ENCODE measurements around the gene SH3PXD2B.
"Not testable (repeated sequence)": the region's sequence is repeated elsewhere in the genome, so short reads cannot be mapped to it uniquely, and the experiment has no call there.

The SH3PXD2B gene

GRCh38 chr5:172410160-172410559, 44.2 kb downstream of the SH3PXD2B start:
- TF ChIP-seq, protein P1, sequence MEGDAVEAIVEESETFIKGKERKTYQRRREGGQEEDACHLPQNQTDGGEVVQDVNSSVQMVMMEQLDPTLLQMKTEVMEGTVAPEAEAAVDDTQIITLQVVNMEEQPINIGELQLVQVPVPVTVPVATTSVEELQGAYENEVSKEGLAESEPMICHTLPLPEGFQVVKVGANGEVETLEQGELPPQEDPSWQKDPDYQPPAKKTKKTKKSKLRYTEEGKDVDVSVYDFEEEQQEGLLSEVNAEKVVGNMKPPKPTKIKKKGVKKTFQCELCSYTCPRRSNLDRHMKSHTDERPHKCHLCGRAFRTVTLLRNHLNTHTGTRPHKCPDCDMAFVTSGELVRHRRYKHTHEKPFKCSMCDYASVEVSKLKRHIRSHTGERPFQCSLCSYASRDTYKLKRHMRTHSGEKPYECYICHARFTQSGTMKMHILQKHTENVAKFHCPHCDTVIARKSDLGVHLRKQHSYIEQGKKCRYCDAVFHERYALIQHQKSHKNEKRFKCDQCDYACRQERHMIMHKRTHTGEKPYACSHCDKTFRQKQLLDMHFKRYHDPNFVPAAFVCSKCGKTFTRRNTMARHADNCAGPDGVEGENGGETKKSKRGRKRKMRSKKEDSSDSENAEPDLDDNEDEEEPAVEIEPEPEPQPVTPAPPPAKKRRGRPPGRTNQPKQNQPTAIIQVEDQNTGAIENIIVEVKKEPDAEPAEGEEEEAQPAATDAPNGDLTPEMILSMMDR (IDR thresholded peaks at IDR 0.05; ENCODE audit: low read depth, low read length, poor library complexity, severe bottlenecking), result no peak
- TF ChIP-seq EZH2phosphoT487 (IDR thresholded peaks at IDR 0.05; ENCODE audit: borderline replicate concordance, low read length), result no peak
- H3K4me3 ChIP-seq (ENCODE audit: low read length), result no peak overlapping the region
- H3K79me2 ChIP-seq (ENCODE audit: control insufficient read depth, low read length), result no peaks in the 10 kb centered on the region
- H3K4me2 ChIP-seq (ENCODE audit: low read length), result no peak overlapping the region
- no peaks in the 10 kb centered on the region for H3K9me3 ChIP-seq (ENCODE audit: control insufficient read depth, insufficient read depth, low read length)
- H3K9me2 ChIP-seq (replicated peaks; ENCODE audit: control insufficient read depth, low read length), result no peaks in the 10 kb centered on the region
- no peak overlapping the region for H3K27ac ChIP-seq (ENCODE audit: low read depth, low read length)
- H3K4me1 ChIP-seq (ENCODE audit: control insufficient read depth, low read length), result 0 out of 2 replicates have a peak, but pooled peaks cover 2% of the 10 kb centered on the region
- no peaks in the 10 kb centered on the region for H4K20me1 ChIP-seq (ENCODE audit: control insufficient read depth, insufficient read depth, low read depth, low read length)
- no peaks in the 10 kb centered on the region for H3K36me3 ChIP-seq (ENCODE audit: control insufficient read depth, low read length)
- H3F3A ChIP-seq (ENCODE audit: control insufficient read depth, insufficient read depth), result no peaks in the 10 kb centered on the region
- H3K27me3 ChIP-seq (ENCODE audit: control insufficient read depth, low read length), result peaks cover 6% of the 10 kb centered on the region; the same call in 1 of the 2 replicates

GRCh38 chr5:172409477-172409876, 44.8 kb downstream of the SH3PXD2B start:
- H3K27ac ChIP-seq (ENCODE audit: low read depth, low read length); H3K36me3 ChIP-seq (ENCODE audit: control insufficient read depth, low read length); H3K9me2 ChIP-seq (replicated peaks; ENCODE audit: control insufficient read depth, low read length); H3F3A ChIP-seq (ENCODE audit: control insufficient read depth, insufficient read depth); H3K4me1 ChIP-seq (ENCODE audit: control insufficient read depth, low read length); H3K27me3 ChIP-seq (ENCODE audit: control insufficient read depth, low read length); H3K4me3 ChIP-seq (ENCODE audit: low read length); H3K4me2 ChIP-seq (ENCODE audit: low read length); H3K9me3 ChIP-seq (ENCODE audit: control insufficient read depth, insufficient read depth, low read length); H3K79me2 ChIP-seq (ENCODE audit: control insufficient read depth, low read length); H4K20me1 ChIP-seq (ENCODE audit: control insufficient read depth, insufficient read depth, low read depth, low read length): not testable (repeated sequence)

DNA sequence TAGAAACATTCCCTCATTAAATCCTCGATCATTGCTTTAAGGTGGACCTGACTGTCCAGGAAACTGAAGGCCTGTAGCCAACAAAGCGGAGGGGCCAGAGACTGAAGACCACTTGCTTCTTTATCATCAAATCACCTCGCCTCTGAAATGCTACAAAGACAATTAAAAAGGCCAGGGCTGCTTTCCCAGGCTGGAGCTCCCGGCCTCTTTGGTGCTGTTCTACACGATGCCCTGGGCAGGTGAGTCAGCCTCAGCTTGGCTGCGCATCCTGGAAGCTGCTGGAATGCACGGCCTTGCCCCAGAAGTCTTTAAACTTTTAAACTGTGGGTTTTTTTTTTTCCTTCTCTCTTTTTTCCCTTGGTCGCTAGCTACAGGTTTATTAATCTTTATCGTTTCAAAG, 46.5 kb downstream of the SH3PXD2B start:
- Histone ChIP-seq H3K79me2 (ENCODE audit: control insufficient read depth, low read length) (no peaks in the 10 kb centered on the region), H3K36me3 (ENCODE audit: control insufficient read depth, low read length) (no peaks in the 10 kb centered on the region), H3K27me3 (ENCODE audit: control insufficient read depth, low read length) (peaks cover 6% of the 10 kb centered on the region; the same call in 1 of the 2 replicates), H3K4me2 (ENCODE audit: low read length) (no peak overlapping the region), H3K4me1 (ENCODE audit: control insufficient read depth, low read length) (no peaks in the 10 kb centered on the region), H3K9me3 (ENCODE audit: control insufficient read depth, insufficient read depth, low read length) (no peaks in the 10 kb centered on the region), H4K20me1 (ENCODE audit: control insufficient read depth, insufficient read depth, low read depth, low read length) (no peaks in the 10 kb centered on the region), H3K4me3 (ENCODE audit: low read length) (no peak overlapping the region), H3K9me2 (replicated peaks; ENCODE audit: control insufficient read depth, low read length) (no peaks in the 10 kb centered on the region), H3F3A (ENCODE audit: control insufficient read depth, insufficient read depth) (no peaks in the 10 kb centered on the region), H3K27ac (ENCODE audit: low read depth, low read length) (no peak overlapping the region)
- TF ChIP-seq, protein P1 (IDR thresholded peaks at IDR 0.05; ENCODE audit: low read depth, low read length, poor library complexity, severe bottlenecking), result no peak
- TF ChIP-seq EZH2phosphoT487 (IDR thresholded peaks at IDR 0.05; ENCODE audit: borderline replicate concordance, low read length), result no peak

- H3F3A ChIP-seq (ENCODE audit: control insufficient read depth, insufficient read depth), result no peaks in the 10 kb centered on the region
- no peaks in the 10 kb centered on the region for H3K9me3 ChIP-seq (ENCODE audit: control insufficient read depth, insufficient read depth, low read length)
- H3K4me2 ChIP-seq (ENCODE audit: low read length), result no peak overlapping the region
- H3K79me2 ChIP-seq (ENCODE audit: control insufficient read depth, low read length), result no peaks in the 10 kb centered on the region
- H4K20me1 ChIP-seq (ENCODE audit: control insufficient read depth, insufficient read depth, low read depth, low read length), result no peaks in the 10 kb centered on the region
- H3K36me3 ChIP-seq (ENCODE audit: control insufficient read depth, low read length), result no peaks in the 10 kb centered on the region
- no peak overlapping the region for H3K4me3 ChIP-seq (ENCODE audit: low read length)
- no peak for TF ChIP-seq EZH2phosphoT487 (IDR thresholded peaks at IDR 0.05; ENCODE audit: borderline replicate concordance, low read length)
- TF ChIP-seq, protein P1 (IDR thresholded peaks at IDR 0.05; ENCODE audit: low read depth, low read length, poor library complexity, severe bottlenecking), result no peak
- H3K27ac ChIP-seq (ENCODE audit: low read depth, low read length), result no peak overlapping the region
- H3K9me2 ChIP-seq (replicated peaks; ENCODE audit: control insufficient read depth, low read length), result no peaks in the 10 kb centered on the region
- H3K4me1 ChIP-seq (ENCODE audit: control insufficient read depth, low read length), result no peaks in the 10 kb centered on the region
- peaks cover 6% of the 10 kb centered on the region; the same call in 1 of the 2 replicates for H3K27me3 ChIP-seq (ENCODE audit: control insufficient read depth, low read length)
Measured at GRCh38 chr5:172407241-172407691, 47.1 kb downstream of the SH3PXD2B start.
